Renal cortex interstitium (tissue), 11 donors: ENCODE measurements around the gene NCOA1. TPM values are rescaled to one million over a fixed set of nuclear protein-coding genes. Genes with fewer than 3 reads are reported as not detected.

Experiments
- DNase-seq, 11 donors: peaks; one replicate each; pipeline ENCODE4 v3.0.0-alpha.2; 2013; ENCODE audit warnings: low read depth in 9 of 11, low spot score in 4 of 11; ENCODE audit errors: extremely low read depth in 1 of 11
- polyA plus RNA-seq, 3 donors: library from polyadenylated mRNA; unstranded; fragments of 120-200 nt; gene quantifications; one replicate each; pipeline ENCODE4 v1.2.1, GENCODE V29; 2013; ENCODE audit not compliant: insufficient read length in 3 of 3

NCOA1 gene
- polyA plus RNA-seq, 3 donors: 41.3 to 44.6 (median 43.7) TPM

DNA sequence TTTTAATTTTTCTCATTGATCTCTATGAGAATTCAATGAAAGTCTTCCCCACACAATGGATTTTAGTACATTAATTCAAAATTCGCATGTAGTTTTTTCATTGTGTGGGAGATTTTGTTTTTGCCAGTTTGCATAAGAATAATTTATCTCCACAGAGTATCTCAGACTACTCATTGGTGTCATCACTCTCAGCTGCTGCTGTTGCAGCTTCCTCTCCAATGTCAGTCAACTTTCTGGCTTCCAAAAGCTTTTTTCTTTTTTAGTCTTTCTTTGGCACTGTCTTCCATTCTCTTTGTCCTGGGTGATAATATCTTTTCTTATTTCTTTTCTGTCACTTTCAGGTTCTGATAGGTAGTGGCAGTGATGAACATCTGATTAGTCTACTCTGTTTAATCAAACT is 251.7 kb downstream of the NCOA1 start:
- no peak for DNase-seq

- DNase-seq: no peak
Measured at GRCh38 chr2:24743924-24744323, 252.9 kb downstream of the NCOA1 start.

DNA sequence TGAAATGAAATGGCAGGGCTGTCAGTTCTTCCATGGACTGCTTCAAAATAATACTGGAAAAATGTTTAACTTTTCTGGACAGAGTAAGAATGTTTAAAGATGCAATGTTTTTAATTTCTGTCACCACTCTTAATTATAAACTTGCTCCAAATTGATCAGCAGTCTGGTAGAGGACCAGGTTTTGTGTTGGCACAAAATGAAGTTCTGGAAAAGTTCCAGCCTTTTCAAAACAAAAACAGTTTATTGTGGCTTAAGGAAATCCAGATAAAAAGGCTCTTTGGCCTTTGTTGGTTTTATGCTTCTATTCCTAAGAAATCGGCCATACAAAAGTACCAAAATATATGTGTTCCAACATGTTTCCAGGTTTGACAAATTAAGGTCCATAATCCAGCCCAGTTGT is 253.3 kb downstream of the NCOA1 start:
- no peak for DNase-seq

DNA sequence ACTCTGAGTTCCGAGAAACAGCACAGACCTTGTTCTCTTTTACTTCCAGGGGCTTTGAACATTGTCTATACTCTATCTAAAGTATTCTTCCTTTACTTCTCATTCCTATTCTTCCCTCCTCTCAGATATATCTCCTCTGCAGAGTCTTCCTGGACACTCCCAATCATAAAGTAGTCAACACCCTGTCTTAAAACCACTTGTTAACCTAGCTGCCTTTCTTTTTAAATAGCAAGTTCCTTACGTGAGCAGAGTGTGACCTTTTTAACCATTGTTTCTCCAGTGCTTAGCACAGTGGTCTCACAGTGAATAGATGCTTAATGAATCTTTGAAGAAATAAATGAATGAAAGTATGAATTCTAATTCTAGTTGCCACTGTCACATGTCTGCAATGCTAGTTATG is 254.8 kb downstream of the NCOA1 start:
- no peak for DNase-seq

GRCh38 chr2:24747299-24747698 is 256.2 kb downstream of the NCOA1 start:
- DNase-seq: no peak

GRCh38 chr2:24749069-24749691 is 258.1 kb downstream of the NCOA1 start:
- no peak for DNase-seq

GRCh38 chr2:24754985-24755705 is 264.1 kb downstream of the NCOA1 start:
- peak in 6 of 11 donors; percentile 21 to 49 (median 29) for DNase-seq

DNA sequence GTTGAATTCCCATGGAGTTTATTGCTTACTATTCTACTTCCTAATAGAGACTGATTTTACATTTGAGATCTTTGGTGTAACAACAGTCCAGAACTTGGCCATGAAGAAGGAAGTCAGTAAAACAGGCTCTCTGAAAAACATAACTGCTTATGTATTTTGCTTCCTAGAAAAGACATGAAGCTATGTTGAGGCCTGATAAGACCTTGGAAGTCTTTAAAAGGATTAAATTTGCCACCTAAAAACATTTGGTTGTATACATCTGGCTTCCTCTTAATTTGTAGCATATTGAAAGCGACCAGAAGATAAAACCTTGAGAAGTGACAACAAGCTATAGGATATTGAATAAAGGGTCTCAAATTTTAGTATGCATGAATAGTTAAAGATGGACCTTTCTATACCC is 265.7 kb downstream of the NCOA1 start:
- DNase-seq: no peak

DNA sequence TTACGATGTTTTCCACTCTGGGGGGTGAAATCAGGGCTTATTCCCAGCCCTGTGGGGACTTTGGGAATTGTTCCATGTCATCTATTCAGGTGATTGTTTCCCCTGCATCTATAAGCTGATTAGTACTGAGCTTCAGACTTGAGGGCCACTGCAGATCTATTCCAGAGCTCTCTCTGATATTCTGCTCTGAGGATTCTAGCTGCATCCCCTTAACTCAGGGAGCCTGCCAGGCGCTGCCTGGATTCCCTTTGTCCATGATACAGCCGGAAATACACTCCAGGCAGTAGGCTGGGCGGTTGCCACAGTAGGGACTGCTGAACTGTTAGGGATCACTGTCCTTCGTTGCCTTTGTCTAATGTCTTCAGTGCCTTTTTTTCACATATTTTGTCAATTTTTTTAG is 270.8 kb downstream of the NCOA1 start:
- no peak for DNase-seq

DNA sequence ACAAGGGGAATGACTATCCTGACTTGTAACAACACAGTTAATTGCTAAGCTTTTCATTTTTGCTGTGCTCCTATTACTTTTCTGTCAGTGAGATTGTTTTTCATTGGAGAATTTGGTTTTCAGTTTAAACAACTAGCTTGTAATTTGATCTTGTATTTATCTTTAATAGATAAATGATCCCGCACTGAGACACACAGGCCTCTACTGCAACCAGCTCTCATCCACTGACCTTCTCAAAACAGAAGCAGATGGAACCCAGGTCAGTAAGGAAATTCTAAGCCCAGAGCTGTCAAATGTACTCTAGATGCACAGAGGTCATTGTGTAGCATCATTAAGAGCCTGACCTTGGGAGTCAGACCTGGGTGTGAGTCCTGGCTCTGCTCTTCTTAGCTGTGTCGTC is 271.5 kb downstream of the NCOA1 start:
- DNase-seq: no peak

GRCh38 chr2:24763843-24764242 is 272.8 kb downstream of the NCOA1 start:
- DNase-seq: no peak

GRCh38 chr2:24766609-24767008 is 275.6 kb downstream of the NCOA1 start:
- no peak for DNase-seq

DNA sequence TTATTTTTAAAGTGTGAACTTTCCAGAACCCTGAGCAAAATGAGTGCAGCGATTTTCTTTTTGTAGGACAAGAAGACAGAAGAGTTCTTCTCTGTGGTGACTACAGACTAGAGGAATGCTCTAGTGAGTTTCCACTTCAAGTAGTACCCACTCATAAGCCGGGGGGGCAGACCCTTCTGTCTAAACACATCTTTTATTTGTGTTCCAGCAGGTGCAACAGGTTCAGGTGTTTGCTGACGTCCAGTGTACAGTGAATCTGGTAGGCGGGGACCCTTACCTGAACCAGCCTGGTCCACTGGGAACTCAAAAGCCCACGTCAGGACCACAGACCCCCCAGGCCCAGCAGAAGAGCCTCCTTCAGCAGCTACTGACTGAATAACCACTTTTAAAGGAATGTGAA is 277.0 kb downstream of the NCOA1 start:
- DNase-seq: no peak

DNA sequence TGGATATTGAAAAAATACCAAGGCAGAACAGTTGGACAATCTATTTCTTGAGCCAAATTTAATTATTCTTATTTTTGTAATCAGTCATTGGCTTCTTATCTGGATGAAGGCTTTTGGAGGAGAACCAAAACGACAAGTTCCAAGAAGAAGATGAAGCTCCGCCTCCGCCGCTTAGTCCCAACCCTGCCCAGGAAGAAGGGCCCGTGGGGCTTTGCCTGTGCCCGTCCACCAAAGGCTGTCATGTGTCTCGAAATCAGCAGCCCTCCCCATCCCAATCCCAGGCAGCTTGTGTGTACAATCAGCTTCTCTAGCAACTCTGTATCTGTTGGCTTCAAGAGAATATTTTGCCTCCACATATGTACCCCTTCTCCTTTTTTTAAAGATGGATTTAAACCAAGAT is 277.5 kb downstream of the NCOA1 start:
- DNase-seq: no peak

DNA sequence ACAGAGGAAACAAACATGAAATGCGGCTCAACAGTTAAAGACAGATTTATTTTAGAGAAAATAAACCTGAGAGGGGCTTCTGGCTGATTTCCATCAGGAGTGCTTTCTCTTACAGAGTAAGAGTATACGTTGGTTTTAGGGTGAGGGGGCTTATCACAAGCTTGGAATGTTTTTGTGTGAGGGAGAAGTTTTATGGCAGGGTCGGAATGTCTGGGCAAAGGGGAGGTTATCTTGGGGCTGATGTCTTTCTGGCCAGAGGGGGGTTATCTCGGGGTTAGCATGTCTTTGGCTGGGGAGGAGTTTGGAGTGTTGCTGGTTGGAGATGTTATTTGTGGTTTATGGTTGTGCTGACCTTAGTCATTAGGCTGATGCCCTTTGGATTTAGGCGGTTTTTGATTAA is 280.0 kb downstream of the NCOA1 start:
- DNase-seq: no peak

GRCh38 chr2:24771764-24772586 is 280.9 kb downstream of the NCOA1 start:
- DNase-seq: no peak

GRCh38 chr2:24774373-24774772 is 283.3 kb downstream of the NCOA1 start:
- DNase-seq: no peak

GRCh38 chr2:24779116-24779515 is 288.1 kb downstream of the NCOA1 start:
- no peak for DNase-seq

DNA sequence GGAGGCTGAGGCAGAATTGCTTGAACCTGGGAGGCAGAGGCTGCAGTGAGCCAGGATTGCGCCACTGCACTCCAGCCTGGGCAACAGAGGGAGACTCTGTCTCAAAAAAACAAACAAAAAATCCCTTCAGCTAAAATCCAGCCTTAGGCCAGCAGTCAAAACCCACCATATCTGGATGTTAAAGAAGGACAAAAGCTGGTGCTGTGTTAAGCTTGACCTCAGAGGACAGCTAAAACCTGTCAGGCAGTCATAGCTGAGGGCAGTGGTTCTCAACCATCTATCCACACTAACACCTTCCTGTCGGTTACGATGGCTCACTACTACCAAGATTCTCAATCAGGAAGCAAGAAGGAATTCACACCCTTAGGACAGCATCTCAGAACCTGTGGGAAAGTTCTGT is 292.6 kb downstream of the NCOA1 start:
- DNase-seq: no peak

DNA sequence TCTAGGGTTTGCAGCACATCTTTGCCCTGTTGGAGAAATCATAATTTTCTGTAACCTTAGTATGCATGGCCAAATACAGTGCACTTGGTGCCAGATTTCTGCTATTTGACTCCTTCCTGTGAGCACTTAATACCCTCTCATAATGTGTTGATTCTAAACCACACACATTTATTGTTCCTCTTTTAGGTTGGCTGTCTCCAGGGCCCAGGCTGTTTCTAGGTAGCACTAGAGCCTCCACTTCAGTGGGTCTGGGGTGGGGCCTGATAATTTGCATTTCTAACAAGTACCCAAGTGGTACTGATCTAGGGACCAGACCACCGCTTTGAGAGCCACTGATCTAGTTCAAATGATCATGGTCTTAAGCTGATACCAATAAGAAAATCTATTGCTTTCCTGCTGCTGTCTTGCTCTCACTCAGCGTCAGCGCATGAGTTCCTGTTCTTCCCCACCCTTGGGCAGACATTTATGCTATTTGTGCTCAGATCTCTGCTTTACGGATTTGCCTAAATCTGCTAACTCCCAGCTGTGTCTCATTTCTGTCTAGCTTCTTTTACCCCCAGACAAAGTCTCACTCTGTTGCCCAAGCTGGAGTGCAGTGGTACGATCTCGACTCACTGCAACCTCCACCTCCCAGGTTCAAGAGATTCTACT is 294.7 kb downstream of the NCOA1 start:
- no peak for DNase-seq
